Activated CD4-positive, CD25-positive, alpha-beta regulatory T cell (primary cell): ENCODE measurements around the gene USP37.

Experiments
- DNase-seq, 4 experiments: peaks; one replicate each; lab custom pipeline; 2025; lab: John Stamatoyannopoulos, UW

Gene USP37

DNA sequence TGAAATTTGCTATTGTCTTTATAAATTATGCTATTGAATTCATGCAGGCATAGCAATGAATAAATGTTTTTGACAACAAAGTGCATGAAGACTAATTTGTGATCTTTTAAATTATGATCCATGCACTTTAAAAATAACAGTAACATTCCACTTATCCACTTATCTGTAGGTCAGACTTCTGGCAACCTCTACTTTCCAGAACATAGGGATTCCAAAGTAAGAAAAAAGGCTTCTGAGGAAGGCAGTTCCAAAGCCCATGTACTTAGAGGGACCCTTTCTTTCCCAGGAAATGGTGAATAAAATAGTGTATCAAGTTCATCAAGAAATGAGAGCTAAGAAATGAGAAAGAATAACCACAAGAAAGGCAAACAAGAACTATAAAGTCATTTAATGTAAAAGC, 90.9 kb downstream of the USP37 start:
- DNase-seq = no peak

GRCh38 chr2:218476676-218477075, 91.5 kb downstream of the USP37 start:
- no peak for DNase-seq

DNA sequence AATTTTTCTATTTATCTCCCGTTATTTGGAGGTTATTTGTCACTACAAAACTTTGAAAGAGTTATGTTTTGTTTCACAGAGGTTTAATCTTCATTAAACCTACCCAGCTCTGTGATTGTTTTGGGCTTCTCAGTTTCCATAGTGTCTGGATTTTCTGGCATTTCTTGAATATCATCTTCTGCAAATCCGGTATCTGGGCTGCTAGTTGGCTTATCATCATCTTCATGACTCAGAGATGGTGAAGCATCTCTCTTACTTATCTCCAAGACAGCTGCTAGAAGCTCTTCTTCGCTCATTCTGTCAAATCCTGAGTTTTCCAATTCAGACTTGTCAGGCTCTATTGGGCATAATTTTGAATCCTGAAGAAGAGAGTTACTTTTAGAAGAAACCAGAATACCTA, 93.6 kb downstream of the USP37 start:
- DNase-seq = no peak

- no peak for DNase-seq
Measured at GRCh38 chr2:218472988-218473387, 95.2 kb downstream of the USP37 start.

GRCh38 chr2:218471982-218472381, 96.2 kb downstream of the USP37 start:
- DNase-seq = no peak

DNA sequence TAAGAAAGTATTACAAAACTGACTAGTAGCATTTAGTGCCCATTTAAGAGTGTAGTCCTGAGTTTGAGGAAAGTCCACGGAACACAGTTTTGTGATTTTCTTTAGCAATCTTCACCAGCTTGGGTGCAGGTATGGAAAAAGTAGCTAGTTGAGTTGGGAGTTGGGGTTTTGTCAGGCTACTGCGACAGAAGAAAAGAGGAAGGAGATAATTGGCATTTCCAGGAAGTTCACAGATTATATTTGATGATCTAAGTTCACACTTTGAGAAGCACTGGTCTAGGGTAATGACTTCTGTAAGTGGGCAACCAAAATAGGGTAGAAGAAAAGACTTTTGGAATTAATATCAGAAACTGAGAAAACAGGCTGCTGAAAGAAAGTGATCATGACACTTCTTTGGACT, 97.1 kb downstream of the USP37 start:
- DNase-seq = no peak

DNA sequence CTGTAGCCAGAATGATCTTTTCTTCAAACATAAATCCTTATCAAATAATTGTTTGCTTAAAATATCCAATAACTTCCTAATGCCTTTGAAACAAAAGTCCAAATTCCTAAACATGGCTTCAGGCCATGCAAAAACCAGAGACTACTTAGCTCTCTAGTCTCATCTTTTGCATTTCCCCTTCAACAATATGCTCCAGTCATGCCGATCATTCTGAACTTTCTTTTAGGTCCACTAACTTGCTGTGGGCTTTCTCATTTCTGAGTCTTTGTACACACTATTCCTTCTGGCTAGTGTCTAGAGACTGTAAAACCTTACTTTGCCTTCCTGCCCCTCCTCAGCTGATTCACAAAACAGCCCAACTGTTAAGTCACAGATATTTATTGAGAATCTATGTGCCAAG, 97.7 kb downstream of the USP37 start:
- no peak for DNase-seq

DNA sequence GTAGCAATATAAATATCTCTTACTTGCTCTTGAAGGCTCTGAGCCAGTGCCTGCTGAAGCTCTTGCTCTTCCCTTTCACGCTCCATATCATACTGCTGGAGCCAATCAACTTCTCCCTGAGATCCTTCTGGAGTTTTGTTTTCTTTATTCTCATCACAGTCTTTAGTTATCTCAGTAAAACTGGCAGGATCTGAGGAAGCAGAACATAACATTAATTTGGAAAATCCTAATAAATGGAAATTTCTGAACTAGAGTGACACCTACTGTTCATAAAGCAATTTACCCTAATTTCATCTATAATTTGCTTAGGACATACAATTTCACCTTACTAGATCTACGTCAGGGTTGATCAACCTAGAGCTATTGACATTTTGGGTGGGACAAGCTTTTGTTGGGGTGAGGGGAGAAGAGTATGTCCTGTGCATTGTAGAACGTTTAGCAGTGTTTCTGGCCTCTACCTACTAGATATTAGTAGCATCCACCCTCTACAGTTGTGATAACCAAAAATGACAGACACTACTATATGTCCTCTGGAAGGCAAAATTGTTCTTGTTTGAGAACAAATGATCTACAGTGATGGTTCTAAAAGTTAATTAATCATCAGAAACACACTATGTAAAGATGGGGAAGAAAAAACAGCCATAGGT, 102.0 kb downstream of the USP37 start:
- no peak for DNase-seq

DNA sequence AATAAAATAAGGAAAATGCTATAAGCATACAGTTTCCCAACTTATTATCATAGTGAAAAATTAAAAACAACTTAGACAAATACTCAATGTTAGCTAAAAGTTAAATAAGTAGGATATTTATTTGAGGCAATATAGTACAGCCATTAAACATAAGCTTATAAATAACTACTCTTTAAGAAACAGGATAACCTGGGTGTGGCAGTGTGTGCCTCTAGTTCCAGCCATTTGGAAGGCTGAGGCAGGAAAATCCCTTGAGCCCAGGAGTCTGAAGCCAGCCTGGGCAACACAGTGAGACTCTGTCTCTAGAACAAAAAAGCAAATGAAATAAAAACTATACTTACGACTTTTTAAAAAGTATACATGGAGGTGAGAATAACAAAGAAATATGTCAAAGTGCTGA, 109.6 kb downstream of the USP37 start:
- DNase-seq = no peak

DNA sequence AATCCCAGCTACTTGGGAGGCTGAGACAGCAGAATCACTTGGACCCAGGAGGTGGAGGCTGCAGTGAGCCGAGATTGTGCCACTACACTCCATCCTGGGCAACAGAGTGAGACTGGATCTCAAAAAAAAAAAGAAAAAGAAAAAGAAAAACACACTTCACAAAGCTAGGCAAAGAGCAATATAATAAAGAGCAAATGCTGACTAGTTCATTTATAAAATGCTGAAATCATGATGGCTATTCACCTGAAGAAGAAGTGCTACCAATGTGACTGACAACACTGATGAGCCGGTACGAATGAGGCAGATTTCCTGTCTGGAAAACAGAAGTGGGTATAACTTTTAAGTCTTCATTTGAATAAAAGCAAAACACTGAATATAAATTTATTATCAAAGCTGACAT, 111.3 kb downstream of the USP37 start:
- DNase-seq = no peak

- DNase-seq = no peak
Measured at GRCh38 chr2:218452079-218452478, 116.1 kb downstream of the USP37 start.

GRCh38 chr2:218448934-218449333, 119.2 kb downstream of the USP37 start:
- no peak for DNase-seq

- no peak for DNase-seq
Measured at GRCh38 chr2:218447072-218447471, 121.1 kb downstream of the USP37 start.

- DNase-seq = no peak
Measured at GRCh38 chr2:218446547-218446946, 121.6 kb downstream of the USP37 start.

DNA sequence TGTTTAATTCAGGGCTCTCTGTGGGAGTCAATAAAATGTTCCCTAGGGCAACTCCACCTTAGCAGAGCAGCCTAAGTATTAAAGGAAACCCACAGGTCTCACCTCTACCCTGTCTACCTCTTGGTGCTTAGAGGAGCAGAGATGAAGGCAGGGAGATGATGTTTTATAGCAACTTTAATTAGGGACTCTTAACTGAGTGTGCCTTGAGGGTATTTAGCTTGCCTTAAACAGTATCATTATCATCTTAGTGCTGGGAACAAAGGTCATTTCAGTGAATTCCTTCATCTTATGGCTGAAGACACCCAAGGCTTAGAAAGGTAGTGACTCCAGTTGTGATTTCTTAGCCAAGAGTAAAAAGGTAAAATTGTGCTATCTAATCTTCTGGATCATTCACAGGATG, 122.5 kb downstream of the USP37 start:
- no peak for DNase-seq

GRCh38 chr2:218444692-218445357, 123.3 kb downstream of the USP37 start:
- DNase-seq = no peak

DNA sequence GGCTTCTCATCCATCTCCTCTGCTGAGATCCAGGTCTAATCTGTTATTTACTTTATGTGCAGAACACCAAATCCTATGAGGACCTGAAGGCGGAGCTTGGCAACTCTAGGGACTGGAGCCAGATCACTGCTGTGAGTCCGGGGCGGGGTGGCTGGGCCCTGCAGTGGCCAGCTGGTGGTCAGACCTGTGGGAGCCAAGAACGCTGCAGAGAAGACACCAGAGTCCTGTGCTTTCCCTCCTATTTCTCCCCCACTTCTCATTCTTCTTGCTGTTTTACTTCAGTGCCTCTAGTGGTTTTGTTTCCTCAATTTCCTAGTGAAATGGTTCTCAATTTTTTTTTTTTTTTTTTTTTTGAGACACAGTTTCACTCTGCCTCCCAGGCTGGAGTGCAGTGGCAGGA, 129.6 kb downstream of the USP37 start:
- DNase-seq = no peak

DNA sequence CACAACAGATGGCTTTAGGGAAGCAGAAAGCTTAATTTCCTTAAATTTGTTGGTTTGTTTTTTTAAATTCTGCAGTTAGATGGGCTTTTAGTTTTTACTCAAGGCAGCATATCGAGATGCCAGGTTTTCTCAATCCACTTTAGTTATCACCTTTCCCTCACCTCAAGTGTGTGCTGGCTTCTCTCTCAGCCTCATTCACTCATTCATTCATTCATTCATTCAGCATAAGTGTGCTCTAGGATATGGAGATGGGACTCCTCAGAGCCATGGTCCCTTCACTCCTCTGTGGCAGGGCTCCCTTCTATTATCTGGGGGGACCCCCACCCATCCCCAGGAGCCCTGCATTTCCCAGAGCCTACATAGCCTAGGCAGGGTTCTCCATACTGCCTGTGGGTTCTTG, 130.2 kb downstream of the USP37 start:
- no peak for DNase-seq

DNA sequence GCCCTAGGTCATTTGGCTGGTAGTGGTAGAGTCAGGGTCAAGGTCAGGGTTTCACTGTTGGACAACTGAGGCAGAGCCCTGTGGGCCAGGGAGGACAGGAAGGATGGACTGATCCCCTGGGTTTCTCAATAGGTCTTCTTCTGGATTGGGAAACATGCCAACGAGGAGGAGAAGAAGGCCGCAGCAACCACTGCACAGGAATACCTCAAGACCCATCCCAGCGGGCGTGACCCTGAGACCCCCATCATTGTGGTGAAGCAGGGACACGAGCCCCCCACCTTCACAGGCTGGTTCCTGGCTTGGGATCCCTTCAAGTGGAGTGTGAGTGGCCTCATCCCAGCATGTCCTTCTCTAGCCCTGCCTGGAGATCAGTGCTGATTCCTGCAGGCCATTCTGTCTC, 131.2 kb downstream of the USP37 start:
- DNase-seq = no peak

GRCh38 chr2:218435003-218435982, 132.9 kb downstream of the USP37 start:
- no peak for DNase-seq

GRCh38 chr2:218434456-218434855, 133.7 kb downstream of the USP37 start:
- no peak for DNase-seq

- no peak for DNase-seq
Measured at GRCh38 chr2:218432676-218433365, 135.3 kb downstream of the USP37 start.
